Measurements from ENCODE around the gene BABAM1.
"Not testable (repeated sequence)": the region's sequence is repeated elsewhere in the genome, so short reads cannot be mapped to it uniquely, and the experiment has no call there.

Gene BABAM1

DNA sequence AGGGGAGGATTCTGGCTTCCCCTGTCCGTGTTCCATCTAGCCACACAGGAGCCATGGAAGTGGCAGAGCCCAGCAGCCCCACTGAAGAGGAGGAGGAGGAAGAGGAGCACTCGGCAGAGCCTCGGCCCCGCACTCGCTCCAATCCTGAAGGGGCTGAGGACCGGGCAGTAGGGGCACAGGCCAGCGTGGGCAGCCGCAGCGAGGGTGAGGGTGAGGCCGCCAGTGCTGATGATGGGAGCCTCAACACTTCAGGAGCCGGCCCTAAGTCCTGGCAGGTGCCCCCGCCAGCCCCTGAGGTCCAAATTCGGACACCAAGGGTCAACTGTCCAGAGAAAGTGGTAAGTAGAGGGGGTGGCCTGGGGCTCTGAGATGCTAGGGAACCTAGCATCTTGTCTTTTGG is 1.5 kb downstream of the BABAM1 start:
- no peak for DNase-seq (ENCODE audit: low read depth)

- DNase-seq (ENCODE audit: low read depth), result not testable (repeated sequence)
These were observed 7.6 kb downstream of the BABAM1 start for GRCh38 chr19:17274892-17275291.

- no peak for DNase-seq (ENCODE audit: low read depth)
These were observed 8.4 kb downstream of the BABAM1 start for GRCh38 chr19:17275441-17276175.

DNA sequence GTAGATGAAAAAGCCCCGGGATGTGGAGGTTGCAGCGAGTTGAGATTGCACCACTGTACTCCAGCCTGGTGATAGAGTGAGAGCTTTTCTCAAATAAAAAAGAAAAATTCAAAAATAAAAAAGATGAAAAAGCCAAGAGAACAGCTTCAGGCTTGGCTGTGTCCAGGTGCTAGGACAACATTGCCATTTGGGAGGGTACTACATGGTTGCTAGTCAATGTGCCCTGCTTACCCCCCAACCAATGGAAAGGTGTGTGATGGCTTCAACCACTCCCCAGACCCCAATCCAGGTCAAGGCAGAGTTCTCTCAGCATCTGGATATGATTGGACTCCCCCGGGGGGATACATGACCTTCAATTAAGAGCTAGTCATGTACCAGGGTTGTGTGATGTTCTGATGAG is 12.2 kb downstream of the BABAM1 start:
- DNase-seq (ENCODE audit: low read depth), result no peak

- DNase-seq (ENCODE audit: low read depth), result no peak
These were observed 14.4 kb downstream of the BABAM1 start, which contains the start of gene ANKLE1 for GRCh38 chr19:17281391-17282304. ANKLE1 (plus strand) TSS chr19:17281901; CDS start chr19:17281921, 20 bp downstream.

- DNase-seq (ENCODE audit: low read depth), result no peak
These were observed 15.4 kb downstream of the BABAM1 start for GRCh38 chr19:17282488-17283125.

GRCh38 chr19:17283504-17283996 is 16.3 kb downstream of the BABAM1 start:
- DNase-seq (ENCODE audit: low read depth), result no peak

- DNase-seq (ENCODE audit: low read depth), result no peak
These were observed 18.3 kb downstream of the BABAM1 start for GRCh38 chr19:17285415-17286135.

DNA sequence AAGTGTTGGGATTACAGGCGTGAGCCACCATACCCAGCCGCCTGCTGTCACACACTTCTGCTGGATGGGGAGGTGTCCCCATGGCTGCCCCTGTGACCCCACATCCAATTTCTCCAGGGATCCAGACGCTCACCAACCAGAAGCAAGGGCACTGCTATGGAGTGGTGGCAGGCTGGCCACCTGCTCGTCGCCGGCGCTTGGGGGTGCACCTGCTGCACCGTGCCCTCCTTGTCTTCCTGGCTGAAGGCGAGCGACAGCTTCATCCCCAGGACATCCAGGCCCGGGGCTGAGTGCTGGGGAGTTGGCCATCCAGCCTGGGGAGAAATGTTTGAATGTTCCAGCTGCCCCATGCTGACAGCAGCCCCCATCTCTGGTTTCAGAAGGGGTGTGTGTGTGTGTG is 19.0 kb downstream of the BABAM1 start:
- no peak for DNase-seq (ENCODE audit: low read depth)

DNA sequence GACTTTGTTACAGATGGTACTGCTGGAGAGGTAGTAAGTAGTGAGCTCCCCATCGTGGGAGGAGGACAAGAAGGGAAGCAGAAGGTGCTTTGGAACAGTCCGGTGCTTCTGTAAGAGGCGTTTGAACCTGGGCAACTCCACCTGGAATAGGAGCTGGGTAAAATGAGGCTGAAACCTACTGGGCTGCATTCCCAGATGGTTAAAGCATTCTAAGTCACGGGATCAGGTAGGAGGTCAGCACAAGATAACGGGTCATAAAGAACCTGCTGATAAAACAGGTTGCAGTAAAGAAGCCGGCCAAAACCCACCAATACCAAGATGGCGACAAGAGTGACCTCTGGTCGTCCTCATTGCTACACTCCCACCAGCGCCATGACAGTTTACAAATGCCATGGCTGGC is 19.5 kb downstream of the BABAM1 start:
- DNase-seq (ENCODE audit: low read depth), result no peak

- DNase-seq (ENCODE audit: low read depth), result no peak
These were observed 22.2 kb downstream of the BABAM1 start for GRCh38 chr19:17289489-17289888.

GRCh38 chr19:17292301-17293074 is 25.2 kb downstream of the BABAM1 start:
- peak; percentile 71 for DNase-seq (ENCODE audit: low read depth)

DNA sequence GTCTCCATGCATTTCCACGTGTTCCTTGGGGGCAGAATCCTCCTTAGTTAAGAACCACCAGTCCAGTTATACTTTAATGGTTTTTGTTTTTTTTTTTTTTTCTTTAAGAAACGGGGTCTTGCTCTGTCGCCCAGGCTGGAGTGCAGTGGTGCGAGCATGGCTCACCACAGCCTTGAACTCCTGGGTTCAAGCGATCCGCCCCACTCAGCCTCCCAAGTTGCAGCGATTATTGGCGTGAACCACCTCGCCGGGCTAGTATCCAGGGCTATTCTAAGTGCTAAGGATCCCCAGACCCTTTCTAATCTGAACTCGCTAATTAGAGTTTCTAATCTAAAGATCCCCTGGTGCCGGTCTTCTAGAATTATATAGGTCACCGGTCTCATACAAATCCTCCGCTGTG is 26.4 kb downstream of the BABAM1 start:
- DNase-seq (ENCODE audit: low read depth), result no peak

GRCh38 chr19:17294051-17294891 is 27.0 kb downstream of the BABAM1 start:
- no peak for DNase-seq (ENCODE audit: low read depth)

- not testable (repeated sequence) for DNase-seq (ENCODE audit: low read depth)
These were observed 28.3 kb downstream of the BABAM1 start for GRCh38 chr19:17295551-17295950.

DNA sequence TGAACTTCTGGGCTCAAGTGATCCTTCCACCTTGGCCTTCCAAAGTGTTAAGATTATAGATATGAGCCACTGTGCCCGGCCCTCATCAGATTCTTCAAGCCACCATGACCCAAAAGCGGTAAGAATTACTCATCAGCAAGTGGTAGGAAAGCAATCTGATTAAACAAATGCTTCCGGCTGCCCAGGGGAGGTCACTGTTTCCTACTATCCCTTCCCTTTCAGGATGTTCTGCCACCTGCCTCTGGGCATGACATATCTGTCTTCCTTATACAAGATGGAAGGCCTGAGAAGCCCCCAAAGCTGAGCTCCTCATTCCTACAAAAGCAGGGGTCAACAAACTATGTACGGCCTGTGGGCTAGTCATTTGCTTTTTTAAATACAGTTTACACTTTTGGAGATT is 29.0 kb downstream of the BABAM1 start:
- DNase-seq (ENCODE audit: low read depth), result no peak

- no peak for DNase-seq (ENCODE audit: low read depth)
These were observed 29.7 kb downstream of the BABAM1 start for GRCh38 chr19:17296976-17297375.

DNA sequence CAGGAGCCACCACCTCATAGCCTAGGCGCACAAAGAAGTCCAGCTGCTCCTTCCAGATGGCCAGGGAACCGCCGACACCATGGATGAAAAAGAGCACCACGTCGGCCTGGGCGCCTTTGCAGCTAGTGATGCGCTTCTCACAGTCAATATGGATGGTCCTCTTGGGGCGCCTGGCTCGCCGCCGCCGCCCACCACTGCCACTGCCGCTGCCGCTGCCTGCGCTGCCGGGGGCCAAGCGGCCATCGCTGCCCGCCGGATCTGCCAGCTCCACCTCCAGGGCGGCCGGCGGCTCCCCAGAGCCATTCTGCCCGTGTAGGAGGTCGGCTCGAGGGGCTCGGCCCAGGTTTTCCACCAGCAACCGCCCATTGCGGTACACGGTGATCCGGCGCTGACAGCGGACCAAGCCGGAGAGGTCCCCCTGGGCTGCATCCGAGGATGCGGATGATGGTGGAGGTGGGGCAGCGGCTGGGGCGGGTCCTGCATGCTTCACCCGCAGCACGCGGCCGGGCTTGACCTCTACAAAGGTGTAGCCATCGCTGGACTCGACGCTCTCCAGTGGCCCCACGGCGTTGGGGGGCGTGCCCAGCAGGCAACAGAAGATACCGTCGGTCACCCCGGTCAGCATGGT is 33.9 kb downstream of the BABAM1 start:
- no peak for DNase-seq (ENCODE audit: low read depth)

DNA sequence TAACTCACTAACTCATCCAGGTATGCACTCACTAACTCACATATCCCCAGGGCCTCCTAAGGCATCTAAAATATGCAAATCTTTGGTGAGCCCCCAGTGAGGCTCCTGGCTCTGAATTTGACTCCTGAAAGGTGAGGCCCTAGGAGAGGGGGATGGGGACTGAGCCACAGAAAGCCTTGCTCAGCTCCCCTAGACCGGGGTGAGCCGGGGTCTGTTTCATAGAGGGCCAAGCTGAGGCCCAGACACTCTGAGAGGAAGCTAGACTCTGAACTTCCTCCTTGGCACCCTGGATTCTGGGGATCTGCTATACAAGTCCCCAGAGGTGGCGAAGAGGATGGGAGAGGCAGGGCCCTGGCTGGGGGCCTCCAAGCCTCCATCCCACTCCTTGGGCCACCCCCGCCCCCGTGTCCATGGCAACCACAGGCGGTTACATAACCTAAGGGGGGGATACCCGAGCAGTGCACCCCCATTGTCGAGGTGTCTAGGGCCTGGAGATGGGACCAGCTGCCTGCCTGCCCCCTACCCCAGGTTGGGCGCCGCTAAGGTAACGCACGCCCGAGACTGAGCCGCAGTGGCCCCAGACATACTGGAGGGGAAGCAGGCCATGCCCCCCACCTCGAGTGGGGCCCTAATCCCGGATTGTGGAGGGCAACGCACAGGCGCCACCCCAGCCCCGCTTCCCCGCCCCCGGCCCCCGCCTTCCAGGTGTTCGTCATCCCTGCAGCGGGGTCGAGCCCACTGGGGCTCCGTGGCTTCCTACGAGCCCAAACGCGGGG is 35.3 kb downstream of the BABAM1 start:
- DNase-seq (ENCODE audit: low read depth), result no peak

Data from GM04503 (cell line).